Mesenchymal stem cell (in vitro differentiated cells and primary cell): ENCODE data around the gene PFKFB3.
A peak's percentile ranks its signal among the peaks of the same experiment; 100 is the strongest.
"Not testable (repeated sequence)": the region's sequence is repeated elsewhere in the genome, so short reads cannot be mapped to it uniquely, and the experiment has no call there.

Source experiments
- DNase-seq: peaks from one replicate; pipeline ENCODE4 v3.0.0-alpha.2; 2013
- H2AFZ ChIP-seq: one replicate; pipeline ENCODE4 v1.6.1; 2013; ENCODE audit warnings: low read depth, mild to moderate bottlenecking, control low read depth, inconsistent platforms, low read length, moderate library complexity
- H2AK5ac ChIP-seq: 2 replicates; pipeline ENCODE4 v1.6.1; 2013; ENCODE audit warnings: low read length, moderate library complexity, mild to moderate bottlenecking, inconsistent platforms; ENCODE audit not compliant: severe bottlenecking
- H2BK120ac ChIP-seq: one replicate; pipeline ENCODE4 v1.6.1; 2013; ENCODE audit warnings: low read depth, mild to moderate bottlenecking, inconsistent platforms, low read length, moderate library complexity
- H2BK12ac ChIP-seq, 2 experiments: one replicate each; pipeline ENCODE4 v1.6.1; 2013; ENCODE audit warnings: inconsistent platforms in 2 of 2, low read length in 2 of 2, mild to moderate bottlenecking in 2 of 2, moderate library complexity in 2 of 2, control low read depth in 1 of 2
- H2BK15ac ChIP-seq: one replicate; pipeline ENCODE4 v1.6.1; 2013; ENCODE audit warnings: mild to moderate bottlenecking, low read depth, inconsistent platforms; ENCODE audit not compliant: poor library complexity, severe bottlenecking
- H2BK5ac ChIP-seq: 2 replicates; pipeline ENCODE4 v1.6.1; 2013; ENCODE audit warnings: low read depth, mild to moderate bottlenecking, low read length, control low read depth, inconsistent platforms; ENCODE audit not compliant: poor library complexity, severe bottlenecking
- H3K14ac ChIP-seq, 2 experiments: one replicate each; pipeline ENCODE4 v1.6.1; 2013; ENCODE audit warnings: inconsistent platforms in 2 of 2, low read length in 2 of 2, control low read depth in 1 of 2, mild to moderate bottlenecking in 1 of 2, moderate library complexity in 1 of 2
- H3K18ac ChIP-seq, 2 experiments: one replicate each; pipeline ENCODE4 v1.6.1; 2013; ENCODE audit warnings: inconsistent platforms in 2 of 2, low read length in 2 of 2, control low read depth in 1 of 2, low read depth in 1 of 2, mild to moderate bottlenecking in 1 of 2
- H3K23ac ChIP-seq, 2 experiments: one replicate each; pipeline ENCODE4 v1.6.1; 2013; ENCODE audit warnings: inconsistent platforms in 2 of 2, low read length in 2 of 2, mild to moderate bottlenecking in 2 of 2, moderate library complexity in 2 of 2, control low read depth in 1 of 2
- H3K27ac ChIP-seq: 2 replicates; pipeline ENCODE4 v1.5.1; 2013; ENCODE audit warnings: mild to moderate bottlenecking, moderate library complexity, low read length, control low read depth, inconsistent platforms; ENCODE audit not compliant: poor library complexity, severe bottlenecking
- H3K27me3 ChIP-seq, 2 experiments: 2 replicates each; pipeline versions ENCODE4 v1.6.1 to v1.7.0; 2013; ENCODE audit warnings: low read length in 2 of 2, mild to moderate bottlenecking in 2 of 2, moderate library complexity in 2 of 2, control low read depth in 1 of 2, inconsistent platforms in 1 of 2; ENCODE audit not compliant: control insufficient read depth in 1 of 2, insufficient read depth in 1 of 2
- H3K36me3 ChIP-seq, 2 experiments: 2 replicates each; pipeline versions ENCODE4 v1.6.1 to v1.7.0; 2013; ENCODE audit warnings: low read length in 2 of 2, control low read depth in 1 of 2, inconsistent platforms in 1 of 2, low read depth in 1 of 2, mild to moderate bottlenecking in 1 of 2; ENCODE audit not compliant: insufficient read depth in 2 of 2, control insufficient read depth in 1 of 2
- H3K4ac ChIP-seq, 2 experiments: one replicate each; pipeline ENCODE4 v1.6.1; 2013; ENCODE audit warnings: inconsistent platforms in 2 of 2, low read length in 2 of 2, mild to moderate bottlenecking in 2 of 2, moderate library complexity in 2 of 2, control low read depth in 1 of 2, low read depth in 1 of 2
- H3K4me1 ChIP-seq: 2 replicates; pipeline ENCODE4 v1.6.1; 2013; ENCODE audit warnings: low read depth, low read length, control low read depth; ENCODE audit not compliant: control insufficient read depth, insufficient read depth
- H3K4me2 ChIP-seq: 2 replicates; pipeline ENCODE4 v1.6.1; 2013; ENCODE audit warnings: low read length, mild to moderate bottlenecking, inconsistent platforms; ENCODE audit not compliant: poor library complexity, severe bottlenecking
- H3K4me3 ChIP-seq, 2 experiments: 2 replicates each; pipeline versions ENCODE4 v1.5.1 to v1.7.0; 2013; ENCODE audit warnings: low read length in 2 of 2, mild to moderate bottlenecking in 2 of 2, control low read depth in 1 of 2, low read depth in 1 of 2; ENCODE audit not compliant: insufficient read depth in 1 of 2
- H3K79me1 ChIP-seq: replicated peaks from 2 replicates; pipeline ENCODE4 v1.6.1; 2013; ENCODE audit warnings: mild to moderate bottlenecking, control low read depth, low read length, inconsistent platforms; ENCODE audit not compliant: poor library complexity, severe bottlenecking
- H3K9ac ChIP-seq: 2 replicates; pipeline ENCODE4 v1.7.0; 2013; ENCODE audit warnings: mild to moderate bottlenecking, low read length, moderate library complexity
- H3K9me3 ChIP-seq: 2 replicates; pipeline ENCODE4 v1.7.0; 2013; ENCODE audit warnings: mild to moderate bottlenecking, low read length; ENCODE audit not compliant: control insufficient read depth
- H4K8ac ChIP-seq: one replicate; pipeline ENCODE4 v1.6.1; 2013; ENCODE audit warnings: inconsistent platforms, mild to moderate bottlenecking, low read length, moderate library complexity
- H4K91ac ChIP-seq: one replicate; pipeline ENCODE4 v1.6.1; 2013; ENCODE audit warnings: mild to moderate bottlenecking, low read length, inconsistent platforms
- WGBS: methylation state at CpG from one replicate; pipeline ENCODE4 v1.1.7; 2013; ENCODE audit warnings: mixed read lengths; 5-methylcytosine and 5-hydroxymethylcytosine counted together

PFKFB3 gene

DNA sequence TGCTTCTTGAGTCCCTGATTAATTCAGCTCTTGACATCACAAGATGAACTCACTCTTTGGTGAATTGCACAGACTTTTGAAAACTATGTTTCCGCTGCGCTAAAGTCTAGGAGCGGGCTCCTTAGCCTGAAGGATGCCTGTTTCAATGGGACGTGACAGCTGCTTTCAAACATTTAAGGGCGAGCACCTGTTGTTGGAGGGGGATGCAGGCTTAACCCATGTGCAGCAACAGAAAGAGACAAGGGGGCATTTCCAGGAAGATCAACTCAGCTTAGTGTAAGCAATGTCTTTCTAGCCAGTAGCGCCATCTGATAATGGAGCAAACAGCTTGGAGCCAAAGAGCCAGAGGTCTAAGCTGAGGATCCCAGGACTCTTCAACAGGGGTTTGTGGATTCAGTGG, 8.4 kb upstream of the PFKFB3 start:
- Histone ChIP-seq H3K4ac (no peak overlapping the region), H3K4me2 (no peak overlapping the region), H3K14ac (no peak overlapping the region), H3K4me3 (no peak overlapping the region), H2BK120ac (no peak overlapping the region), H3K27ac (no peak overlapping the region), H2BK15ac (no peak overlapping the region), H2AK5ac (no peak overlapping the region), H2AFZ (no peak overlapping the region), H3K79me1 (peaks cover 20% of the 10 kb centered on the region), H3K9ac (no peak overlapping the region), H4K8ac (no peak overlapping the region), H3K27me3 (no peaks in the 10 kb centered on the region), H3K18ac (no peak overlapping the region), H2BK12ac (no peak overlapping the region), H3K36me3 (peaks cover 0 to 3% of the 10 kb centered on the region in 2 experiments), H4K91ac (no peak overlapping the region), H3K9me3 (no peaks in the 10 kb centered on the region), H2BK5ac (no peak overlapping the region), H3K23ac (no peak overlapping the region), H3K4me1 (peaks cover 4% of the 10 kb centered on the region)
- WGBS, result 98% methylated on average over 6 of the region's 6 CpGs
- no peak for DNase-seq

DNA sequence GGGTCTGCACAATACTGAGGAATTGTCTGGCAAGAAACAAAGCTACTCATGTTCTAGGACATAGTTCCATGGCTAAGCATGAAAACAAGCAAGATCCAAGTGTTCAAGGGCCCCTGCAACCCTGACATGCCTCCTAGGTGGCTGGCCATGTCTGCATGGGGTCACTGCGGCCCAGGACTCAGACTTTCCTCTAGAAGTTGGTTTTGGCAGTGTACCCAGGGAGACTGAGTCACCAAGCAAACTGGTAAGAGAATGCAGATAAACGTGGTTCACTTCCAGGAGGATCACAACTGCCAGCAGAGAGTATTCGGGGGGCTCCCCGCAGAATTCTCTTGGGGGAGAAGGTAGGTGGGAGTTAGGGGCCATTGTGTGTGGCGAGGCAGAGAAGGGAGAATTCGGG, 7.4 kb upstream of the PFKFB3 start:
- Histone ChIP-seq H3K4me1 (peaks cover 4% of the 10 kb centered on the region), H2BK12ac (no peak overlapping the region), H3K14ac (no peak overlapping the region), H3K27ac (no peak overlapping the region), H3K36me3 (peaks cover 0 to 3% of the 10 kb centered on the region in 2 experiments), H3K27me3 (no peaks in the 10 kb centered on the region), H2AK5ac (no peak overlapping the region), H2AFZ (no peak overlapping the region), H3K9me3 (no peaks in the 10 kb centered on the region), H3K18ac (no peak overlapping the region), H2BK5ac (no peak overlapping the region), H2BK120ac (no peak overlapping the region), H3K79me1 (peaks cover 20% of the 10 kb centered on the region), H2BK15ac (no peak overlapping the region), H3K4me3 (peak overlapping the region in 1 of 2 experiments; percentile 32), H4K8ac (no peak overlapping the region), H4K91ac (no peak overlapping the region), H3K4ac (no peak overlapping the region), H3K4me2 (no peak overlapping the region), H3K9ac (peak overlapping the region; percentile 59), H3K23ac (no peak overlapping the region)
- DNase-seq, result no peak
- 89% methylated on average over 6 of the region's 6 CpGs for WGBS

DNA sequence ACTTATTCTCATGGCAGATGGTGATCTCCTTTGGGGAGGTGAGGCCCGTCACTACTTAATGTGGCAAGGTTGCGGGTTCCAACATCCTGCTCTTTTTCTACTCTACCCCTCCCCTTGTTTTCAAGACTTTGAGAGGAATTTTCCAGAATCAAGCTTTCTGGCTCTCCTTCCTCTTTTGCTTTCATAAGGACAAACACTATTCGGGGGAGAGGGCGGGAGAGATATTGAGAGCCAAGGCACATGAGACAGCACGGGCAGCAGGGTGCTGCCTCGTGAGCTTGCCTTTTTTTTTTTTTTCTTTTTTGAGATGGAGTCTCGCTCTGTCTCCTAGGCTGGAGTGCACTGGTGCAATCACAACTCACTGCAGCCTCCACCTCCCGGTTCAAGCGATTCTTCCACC, 6.9 kb upstream of the PFKFB3 start:
- DNase-seq, result no peak
- peaks cover 6% of the 10 kb centered on the region for H3K4me1 ChIP-seq
- H3K4ac ChIP-seq, result no peak overlapping the region
- no peaks in the 10 kb centered on the region for H3K9me3 ChIP-seq
- no peak overlapping the region for H3K18ac ChIP-seq
- no peak overlapping the region for H3K14ac ChIP-seq
- H4K91ac ChIP-seq, result no peak overlapping the region
- H2BK15ac ChIP-seq, result no peak overlapping the region
- no peak overlapping the region for H2AFZ ChIP-seq
- H3K79me1 ChIP-seq, result peaks cover 20% of the 10 kb centered on the region
- H3K23ac ChIP-seq, result no peak overlapping the region
- H2BK120ac ChIP-seq, result no peak overlapping the region
- peak overlapping the region; percentile 59 for H3K9ac ChIP-seq
- WGBS, result 94% methylated on average over 9 of the region's 9 CpGs
- H3K4me3 ChIP-seq, result peak overlapping the region in 1 of 2 experiments; percentile 32
- H2AK5ac ChIP-seq, result no peak overlapping the region
- H3K27ac ChIP-seq, result no peak overlapping the region
- H3K27me3 ChIP-seq, result no peaks in the 10 kb centered on the region
- H2BK5ac ChIP-seq, result no peak overlapping the region
- H2BK12ac ChIP-seq, result no peak overlapping the region
- no peak overlapping the region for H3K4me2 ChIP-seq
- H3K36me3 ChIP-seq, result peaks cover 0 to 3% of the 10 kb centered on the region in 2 experiments
- H4K8ac ChIP-seq, result no peak overlapping the region

DNA sequence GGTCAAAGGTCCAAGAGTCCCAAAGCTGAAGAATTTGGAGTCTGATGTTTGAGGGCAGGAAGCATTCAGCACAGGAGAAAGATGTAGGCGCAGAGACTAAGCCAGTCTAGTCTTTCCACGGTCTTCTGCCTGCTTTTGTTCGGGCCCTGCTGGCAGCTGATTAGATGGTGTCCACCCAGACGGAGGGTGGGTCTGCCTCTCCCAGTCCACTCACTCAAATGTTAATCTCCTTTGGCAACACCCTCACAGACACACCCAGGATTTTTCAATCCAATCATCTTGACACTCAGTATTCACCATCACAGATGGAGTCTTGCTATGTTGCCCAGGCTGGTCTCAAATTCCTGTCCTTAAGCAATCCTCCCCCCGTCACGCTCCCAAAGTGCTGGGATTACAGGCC, 6.2 kb upstream of the PFKFB3 start:
- not testable (repeated sequence) for H4K8ac ChIP-seq, H3K27me3 ChIP-seq, H3K36me3 ChIP-seq, H4K91ac ChIP-seq, H2BK12ac ChIP-seq, H2AK5ac ChIP-seq, H3K4me1 ChIP-seq, H2BK5ac ChIP-seq, H3K27ac ChIP-seq, H2BK120ac ChIP-seq, H2BK15ac ChIP-seq, H3K23ac ChIP-seq, H3K4me3 ChIP-seq, H3K4me2 ChIP-seq, H3K9me3 ChIP-seq, H2AFZ ChIP-seq, H3K14ac ChIP-seq, DNase-seq, H3K4ac ChIP-seq, H3K18ac ChIP-seq
- H3K9ac ChIP-seq, result peak overlapping the region; percentile 59
- H3K79me1 ChIP-seq, result peaks cover 14% of the 10 kb centered on the region
- WGBS, result 95% methylated on average over 5 of the region's 6 CpGs
